SK-N-SH (cell line): ENCODE data around the gene MFAP1. TPM values are rescaled to one million over a fixed set of nuclear protein-coding genes. Genes with fewer than 3 reads are reported as not detected.

Source experiments
- CTCF ChIA-PET: fragments of 300-600, 350-600 bp; formaldehyde crosslinking; extraction: SDS; loops from one replicate; lab custom pipeline; 2021; lab: Yijun Ruan, JAX
- POLR2A ChIA-PET: fragments of 350-600 bp; sonication (Branson Sonifier 250); formaldehyde crosslinking; extraction: SDS; loops from one replicate; lab custom pipeline; 2020; ENCODE audit warnings: antibody characterized with exemption, inconsistent platforms; lab: Yijun Ruan, JAX
- DNase-seq: peaks from one replicate; pipeline ENCODE4 v3.0.0; 2012
- H2AFZ ChIP-seq: fragments of 200-600 bp; sonication (generic); 2 replicates; pipeline ENCODE4 v1.8.1; 2016; ENCODE audit warnings: antibody characterized with exemption, mild to moderate bottlenecking, low read depth
- H3F3A ChIP-seq: fragments of 200-600 bp; sonication (generic); replicated peaks from 2 replicates; pipeline ENCODE3; 2016; ENCODE audit warnings: antibody characterized with exemption, mild to moderate bottlenecking; ENCODE audit not compliant: insufficient read depth
- H3K27ac ChIP-seq, 2 experiments: fragments of 200-500 bp in 1 of 2; fragments of 200-600 bp in 1 of 2; sonication (Bioruptor generic) in 1 of 2; sonication (generic), shearing (Covaris generic) in 1 of 2; 2 replicates each; pipeline versions ENCODE4 v1.5.1 to v1.6.1; 2014 to 2016; ENCODE audit warnings: low read depth in 2 of 2, inconsistent platforms in 1 of 2, low read length in 1 of 2, mild to moderate bottlenecking in 1 of 2, mixed read lengths in 1 of 2
- H3K27me3 ChIP-seq: fragments of 200-600 bp; sonication (generic), shearing (Covaris generic); 2 replicates; pipeline ENCODE4 v1.6.1; 2016; ENCODE audit warnings: mixed run types; ENCODE audit not compliant: insufficient read depth
- H3K36me3 ChIP-seq, 2 experiments: fragments of 200-500 bp in 1 of 2; fragments of 200-600 bp in 1 of 2; sonication (Bioruptor generic) in 1 of 2; sonication (generic) in 1 of 2; replicated peaks in 1 of 2; 2 replicates each; pipeline versions ENCODE3 to v1.5.1; 2014 to 2016; ENCODE audit warnings: low read length in 1 of 2, mild to moderate bottlenecking in 1 of 2; ENCODE audit not compliant: insufficient read depth in 2 of 2, control insufficient read depth in 1 of 2
- H3K4me1 ChIP-seq, 2 experiments: fragments of 200-500 bp in 1 of 2; fragments of 200-600 bp in 1 of 2; sonication (Bioruptor generic) in 1 of 2; sonication (generic), shearing (Covaris generic) in 1 of 2; 2 replicates each; pipeline versions ENCODE4 v1.5.1 to v1.6.1; 2014 to 2016; ENCODE audit warnings: low read depth in 1 of 2, low read length in 1 of 2, mixed run types in 1 of 2; ENCODE audit not compliant: insufficient read depth in 2 of 2, control insufficient read depth in 1 of 2
- H3K4me2 ChIP-seq: fragments of 200-600 bp; sonication (generic), shearing (Covaris generic); 2 replicates; pipeline ENCODE4 v1.6.1; 2017; ENCODE audit warnings: mixed run types
- H3K4me3 ChIP-seq, 2 experiments: fragments of 200-500 bp in 1 of 2; fragments of 200-600 bp in 1 of 2; sonication (Bioruptor generic) in 1 of 2; sonication (generic), shearing (Covaris generic) in 1 of 2; 2 replicates each; pipeline versions ENCODE4 v1.5.1 to v1.8.1; 2014 to 2016; ENCODE audit warnings: low read depth in 2 of 2, inconsistent platforms in 1 of 2, low read length in 1 of 2, mild to moderate bottlenecking in 1 of 2, mixed read lengths in 1 of 2, moderate library complexity in 1 of 2
- H3K79me2 ChIP-seq: fragments of 200-600 bp; sonication (generic); 2 replicates; pipeline ENCODE4 v1.8.1; 2017; ENCODE audit warnings: mild to moderate bottlenecking; ENCODE audit not compliant: insufficient read depth
- H3K9ac ChIP-seq: fragments of 200-600 bp; sonication (generic); 2 replicates; pipeline ENCODE4 v1.6.1; 2017; ENCODE audit warnings: mixed run types
- H3K9me2 ChIP-seq: fragments of 200-600 bp; sonication (generic); 2 replicates; pipeline ENCODE4 v1.6.1; 2017; ENCODE audit warnings: mixed run types
- H3K9me3 ChIP-seq: fragments of 200-600 bp; sonication (generic); 2 replicates; pipeline ENCODE4 v1.6.1; 2017; ENCODE audit warnings: mixed run types, mild to moderate bottlenecking, moderate library complexity
- H4K20me1 ChIP-seq: fragments of 200-600 bp; sonication (generic); 2 replicates; pipeline ENCODE4 v1.6.1; 2017; ENCODE audit warnings: mild to moderate bottlenecking, mixed run types; ENCODE audit not compliant: insufficient read depth
- ELF1 ChIP-seq: IDR thresholded peaks from 2 replicates; pipeline ENCODE4 v1.4.0; 2012
- EP300 ChIP-seq, 2 experiments: IDR thresholded peaks; 2 replicates each; pipeline versions ENCODE4 v1.4.0 to v1.6.1; 2012; ENCODE audit warnings: borderline replicate concordance in 1 of 2, low read depth in 1 of 2, low read length in 1 of 2
- EZH2phosphoT487 ChIP-seq: fragments of 200-600 bp; sonication (generic); IDR thresholded peaks from 2 replicates; pipeline ENCODE4 v1.6.1; 2017; ENCODE audit warnings: low read depth, mixed run types, mild to moderate bottlenecking, antibody characterized with exemption, moderate library complexity, borderline replicate concordance
- FOSL2 ChIP-seq: IDR thresholded peaks from 2 replicates; pipeline ENCODE4 v1.4.0; 2012; ENCODE audit warnings: low read depth, mild to moderate bottlenecking, moderate library complexity, borderline replicate concordance
- FOXJ3 ChIP-seq: sonication (generic); formaldehyde crosslinking; IDR thresholded peaks from 2 replicates; pipeline ENCODE4 v1.5.1; 2020; ENCODE audit warnings: mild to moderate bottlenecking, missing genetic modification reagents
- FOXM1 ChIP-seq: IDR thresholded peaks from 2 replicates; pipeline ENCODE4 v1.4.0; 2012; ENCODE audit warnings: low read depth, mild to moderate bottlenecking
- GABPA ChIP-seq: IDR thresholded peaks from 2 replicates; pipeline ENCODE4 v1.4.0; 2012; ENCODE audit warnings: low read depth, mild to moderate bottlenecking
- IRF3 ChIP-seq: fragments of 150-350 bp; IDR thresholded peaks from 2 replicates; pipeline ENCODE4 v1.6.1; 2016; ENCODE audit warnings: mild to moderate bottlenecking, low read depth, low read length
- MAX ChIP-seq: IDR thresholded peaks from 2 replicates; pipeline ENCODE4 v1.4.0; 2012; ENCODE audit warnings: low read depth
- MEF2A ChIP-seq: IDR thresholded peaks from 2 replicates; pipeline ENCODE4 v1.4.0; 2012; ENCODE audit warnings: low read depth, borderline replicate concordance
- MXI1 ChIP-seq: IDR thresholded peaks from 2 replicates; pipeline ENCODE4 v1.6.1; 2012; ENCODE audit warnings: mild to moderate bottlenecking, low read depth, low read length, improper control_type of control experiment
- NFIC ChIP-seq: IDR thresholded peaks from 2 replicates; pipeline ENCODE4 v1.4.0; 2012; ENCODE audit warnings: borderline replicate concordance
- RAD21 ChIP-seq: IDR thresholded peaks from 2 replicates; pipeline ENCODE4 v1.6.1; 2012; ENCODE audit warnings: mild to moderate bottlenecking, low read length
- RFX5 ChIP-seq: IDR thresholded peaks from 2 replicates; pipeline ENCODE4 v1.6.1; 2012; ENCODE audit warnings: mild to moderate bottlenecking, improper control_type of control experiment, low read length
- TAF1 ChIP-seq: IDR thresholded peaks from 2 replicates; pipeline ENCODE4 v1.6.1; 2012; ENCODE audit warnings: low read depth, mild to moderate bottlenecking, low read length, moderate library complexity, borderline replicate concordance
- TCF12 ChIP-seq: IDR thresholded peaks from 2 replicates; pipeline ENCODE4 v1.4.0; 2012
- USF1 ChIP-seq: IDR thresholded peaks from 2 replicates; pipeline ENCODE4 v1.4.0; 2012; ENCODE audit warnings: low read depth, borderline replicate concordance
- YY1 ChIP-seq: IDR thresholded peaks from 2 replicates; pipeline ENCODE4 v1.4.0; 2012; ENCODE audit warnings: low read depth, mild to moderate bottlenecking
- WGBS: methylation state at CpG from one replicate; pipeline ENCODE4 v1.1.6; 2017; ENCODE audit warnings: low lambda C conversion rate; 5-methylcytosine and 5-hydroxymethylcytosine counted together
- polyA plus RNA-seq, 3 experiments: library from polyadenylated mRNA; depleted of rRNA; stranded (reverse); fragments of >200 nt; gene quantifications; 2 replicates each; pipeline ENCODE4 v1.2.3, GENCODE V29; 2012
- TF ChIP-seq, protein P1 (sequence below): fragments of 150-350 bp; IDR thresholded peaks from 2 replicates; pipeline ENCODE4 v1.6.1; 2017; ENCODE audit warnings: antibody characterized with exemption, low read length, low read depth, borderline replicate concordance
- TF ChIP-seq, protein P2 (sequence below): fragments of 200-600 bp; sonication (generic); IDR thresholded peaks from 2 replicates; pipeline ENCODE4 v1.6.1; 2017; ENCODE audit warnings: antibody characterized with exemption, mild to moderate bottlenecking, moderate library complexity

MFAP1 gene
- polyA plus RNA-seq, 1 of the 3 experiments (the other 2 are of a cell fraction): 16.5 TPM

DNA sequence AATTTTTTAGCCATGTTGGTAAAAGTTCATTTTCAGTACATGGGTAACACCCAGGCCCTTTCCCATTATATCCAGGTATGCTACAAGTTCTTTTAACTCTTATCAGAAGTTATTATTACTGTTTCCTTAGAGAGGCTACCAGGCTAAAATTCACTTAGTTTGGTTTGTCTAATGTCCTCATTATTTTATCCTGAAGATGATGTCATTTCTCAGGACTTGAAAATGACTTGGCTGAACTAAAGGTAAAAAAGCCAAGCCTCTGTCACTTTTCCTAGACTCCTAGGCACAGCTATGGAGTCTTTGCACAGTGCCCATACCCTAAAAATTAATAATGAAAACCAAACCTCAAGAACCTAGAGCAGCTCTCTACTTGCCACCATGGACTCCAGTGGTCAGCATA lies 51.9 kb downstream of the MFAP1 start:
- CTCF ChIA-PET: interaction anchor here (1.1 kb wide), 1 partner anchor 227 kb away, joined by 3 read pairs; no protein-coding TSS in a partner anchor

DNA sequence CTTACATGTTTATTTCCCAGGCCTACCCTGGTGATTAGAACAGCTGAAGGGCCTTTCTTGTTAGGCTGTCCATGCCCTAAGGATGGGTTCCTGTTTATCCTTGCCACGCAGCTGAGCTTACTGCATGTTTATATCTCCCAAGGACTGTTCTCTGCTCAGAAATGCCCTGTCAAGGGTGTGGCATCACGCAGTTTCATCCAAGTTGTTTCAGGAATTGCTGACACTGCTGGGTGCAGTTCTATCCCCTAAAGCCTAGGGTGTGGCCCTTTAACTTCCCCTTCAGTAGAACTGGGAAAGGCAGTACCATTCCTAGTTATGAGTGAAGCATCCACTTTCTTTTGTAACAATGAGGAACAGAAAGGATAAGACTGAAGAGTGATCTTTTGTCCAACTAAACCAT lies 52.7 kb downstream of the MFAP1 start:
- H3K79me2 ChIP-seq: no peaks in the 10 kb centered on the region
- H3K9me3 ChIP-seq: no peaks in the 10 kb centered on the region
- no peak for DNase-seq
- H3K4me1 ChIP-seq: no peaks in the 10 kb centered on the region; a peak in 1 of 4 replicates
- H3F3A ChIP-seq: peaks cover 67% of the 10 kb centered on the region
- H3K9me2 ChIP-seq: no peaks in the 10 kb centered on the region
- H3K27me3 ChIP-seq: no peaks in the 10 kb centered on the region
- no peak overlapping the region for H3K27ac ChIP-seq
- H3K9ac ChIP-seq: no peak overlapping the region
- no peak overlapping the region for H3K4me3 ChIP-seq
- H2AFZ ChIP-seq: no peak overlapping the region
- peaks cover 53 to 55% of the 10 kb centered on the region in 2 experiments for H3K36me3 ChIP-seq
- 100% methylated on average over 2 of the region's 2 CpGs for WGBS
- CTCF ChIA-PET: interaction anchor here (1.1 kb wide), 1 partner anchor 226 kb away, joined by 3 read pairs; no protein-coding TSS in a partner anchor
- H4K20me1 ChIP-seq: peaks cover 3% of the 10 kb centered on the region; the same call in 1 of the 2 replicates
- TF ChIP-seq FOXM1: no peak
- no peak for TF ChIP-seq FOXJ3
- no peak for TF ChIP-seq USF1
- TF ChIP-seq, protein P1, sequence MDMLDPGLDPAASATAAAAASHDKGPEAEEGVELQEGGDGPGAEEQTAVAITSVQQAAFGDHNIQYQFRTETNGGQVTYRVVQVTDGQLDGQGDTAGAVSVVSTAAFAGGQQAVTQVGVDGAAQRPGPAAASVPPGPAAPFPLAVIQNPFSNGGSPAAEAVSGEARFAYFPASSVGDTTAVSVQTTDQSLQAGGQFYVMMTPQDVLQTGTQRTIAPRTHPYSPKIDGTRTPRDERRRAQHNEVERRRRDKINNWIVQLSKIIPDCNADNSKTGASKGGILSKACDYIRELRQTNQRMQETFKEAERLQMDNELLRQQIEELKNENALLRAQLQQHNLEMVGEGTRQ: no peak
- no peak for TF ChIP-seq RFX5
- TF ChIP-seq TAF1: no peak
- TF ChIP-seq MEF2A: no peak
- no peak for TF ChIP-seq EZH2phosphoT487
- no peak for TF ChIP-seq MAX
- TF ChIP-seq MXI1: no peak
- no peak for TF ChIP-seq EP300 (IDR thresholded peaks at IDR 0.05; ENCODE audit: borderline replicate concordance in 1 of 2, low read depth in 1 of 2, low read length in 1 of 2)
- no peak for TF ChIP-seq ELF1
- TF ChIP-seq FOSL2: no peak
- TF ChIP-seq TCF12: no peak
- TF ChIP-seq GABPA: no peak
- no peak for TF ChIP-seq NFIC
- TF ChIP-seq, protein P2, sequence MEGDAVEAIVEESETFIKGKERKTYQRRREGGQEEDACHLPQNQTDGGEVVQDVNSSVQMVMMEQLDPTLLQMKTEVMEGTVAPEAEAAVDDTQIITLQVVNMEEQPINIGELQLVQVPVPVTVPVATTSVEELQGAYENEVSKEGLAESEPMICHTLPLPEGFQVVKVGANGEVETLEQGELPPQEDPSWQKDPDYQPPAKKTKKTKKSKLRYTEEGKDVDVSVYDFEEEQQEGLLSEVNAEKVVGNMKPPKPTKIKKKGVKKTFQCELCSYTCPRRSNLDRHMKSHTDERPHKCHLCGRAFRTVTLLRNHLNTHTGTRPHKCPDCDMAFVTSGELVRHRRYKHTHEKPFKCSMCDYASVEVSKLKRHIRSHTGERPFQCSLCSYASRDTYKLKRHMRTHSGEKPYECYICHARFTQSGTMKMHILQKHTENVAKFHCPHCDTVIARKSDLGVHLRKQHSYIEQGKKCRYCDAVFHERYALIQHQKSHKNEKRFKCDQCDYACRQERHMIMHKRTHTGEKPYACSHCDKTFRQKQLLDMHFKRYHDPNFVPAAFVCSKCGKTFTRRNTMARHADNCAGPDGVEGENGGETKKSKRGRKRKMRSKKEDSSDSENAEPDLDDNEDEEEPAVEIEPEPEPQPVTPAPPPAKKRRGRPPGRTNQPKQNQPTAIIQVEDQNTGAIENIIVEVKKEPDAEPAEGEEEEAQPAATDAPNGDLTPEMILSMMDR: no peak
- TF ChIP-seq RAD21: no peak
- no peak for TF ChIP-seq IRF3
- TF ChIP-seq YY1: no peak
- no peak overlapping the region for H3K4me2 ChIP-seq
- POLR2A ChIA-PET: no interaction called here

More for the DNA sequence above, 51.9 kb downstream of the MFAP1 start:
- no peak overlapping the region for H3K27ac ChIP-seq
- no peak for DNase-seq
- H3K4me3 ChIP-seq: no peak overlapping the region
- TF ChIP-seq FOSL2 (no peak), EP300 (IDR thresholded peaks at IDR 0.05; ENCODE audit: borderline replicate concordance in 1 of 2, low read depth in 1 of 2, low read length in 1 of 2) (no peak), FOXM1 (no peak), EZH2phosphoT487 (no peak), GABPA (no peak), MAX (no peak)
- TF ChIP-seq, all 33 proteins: peak for 0
- peaks cover 0 to 3% of the 10 kb centered on the region in 2 experiments; a peak in 1 of 4 replicates for H3K4me1 ChIP-seq
- no peaks in the 10 kb centered on the region for H3K27me3 ChIP-seq
- POLR2A ChIA-PET: no interaction called here
- peaks cover 46 to 55% of the 10 kb centered on the region in 2 experiments for H3K36me3 ChIP-seq
- H3F3A ChIP-seq: peaks cover 66% of the 10 kb centered on the region
- no peak overlapping the region for H2AFZ ChIP-seq
- H3K9ac ChIP-seq: no peak overlapping the region
- H3K9me3 ChIP-seq: no peaks in the 10 kb centered on the region
- peaks cover 3% of the 10 kb centered on the region; the same call in 1 of the 2 replicates for H4K20me1 ChIP-seq
- H3K79me2 ChIP-seq: no peaks in the 10 kb centered on the region
- no peak overlapping the region for H3K4me2 ChIP-seq
- H3K9me2 ChIP-seq: no peaks in the 10 kb centered on the region
